ENCODE measurements around the gene NTHL1.

Gene NTHL1

DNA sequence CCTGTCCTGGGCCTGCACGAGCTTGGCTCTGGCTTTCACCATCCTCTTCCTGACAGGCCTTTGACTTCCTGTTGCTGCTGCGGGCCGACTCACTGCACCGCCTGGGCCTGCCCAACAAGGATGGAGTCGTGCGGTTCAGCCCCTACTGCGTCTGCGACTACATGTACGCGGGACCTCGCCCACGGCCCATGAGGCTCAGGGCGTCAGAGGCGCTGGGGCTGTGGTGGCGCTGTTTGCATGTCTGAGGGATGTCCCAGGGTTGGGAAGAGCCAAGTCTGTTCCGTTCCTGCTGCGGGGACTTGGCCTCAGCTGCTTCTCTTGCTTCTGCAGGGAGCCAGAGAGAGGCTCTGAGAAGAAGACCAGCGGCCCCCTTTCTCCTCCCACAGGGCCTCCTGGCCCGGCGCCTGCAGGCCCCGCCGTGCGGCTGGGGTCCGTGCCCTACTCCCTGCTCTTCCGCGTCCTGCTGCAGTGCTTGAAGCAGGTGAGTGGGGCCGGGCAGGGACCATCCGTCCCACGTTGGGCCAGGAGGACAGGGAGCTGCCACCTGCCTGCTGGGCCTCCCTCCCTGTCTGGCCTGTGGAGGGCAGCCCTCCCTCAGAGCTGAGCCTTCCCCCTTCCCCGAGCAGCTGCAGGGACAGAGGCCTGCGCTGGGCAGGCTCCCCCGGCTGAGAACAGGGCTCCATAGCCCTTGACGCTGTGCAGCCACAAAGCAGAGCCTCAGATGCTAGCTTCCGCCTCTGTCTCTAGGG is 24.0 kb upstream of the NTHL1 start:
- Histone ChIP-seq H3K9me3 (ENCODE audit: control insufficient read depth, insufficient read depth, low read depth, low read length) (no peaks in the 10 kb centered on the region), H3K4me1 (ENCODE audit: control insufficient read depth, insufficient read depth, low read length) (no peaks in the 10 kb centered on the region), H3K36me3 (ENCODE audit: control insufficient read depth in 2 of 2, insufficient read depth in 1 of 2, low read length in 2 of 2) (peaks cover 9 to 87% of the 10 kb centered on the region in 2 experiments; a peak in 2 of 3 replicates), H3K27ac (ENCODE audit: extremely low read depth, low read depth, low read length) (no peak overlapping the region), H3K4me3 (ENCODE audit: low read depth, low read length) (no peak overlapping the region)
- POLR2A ChIA-PET = no interaction called here
- TF ChIP-seq, protein P1, sequence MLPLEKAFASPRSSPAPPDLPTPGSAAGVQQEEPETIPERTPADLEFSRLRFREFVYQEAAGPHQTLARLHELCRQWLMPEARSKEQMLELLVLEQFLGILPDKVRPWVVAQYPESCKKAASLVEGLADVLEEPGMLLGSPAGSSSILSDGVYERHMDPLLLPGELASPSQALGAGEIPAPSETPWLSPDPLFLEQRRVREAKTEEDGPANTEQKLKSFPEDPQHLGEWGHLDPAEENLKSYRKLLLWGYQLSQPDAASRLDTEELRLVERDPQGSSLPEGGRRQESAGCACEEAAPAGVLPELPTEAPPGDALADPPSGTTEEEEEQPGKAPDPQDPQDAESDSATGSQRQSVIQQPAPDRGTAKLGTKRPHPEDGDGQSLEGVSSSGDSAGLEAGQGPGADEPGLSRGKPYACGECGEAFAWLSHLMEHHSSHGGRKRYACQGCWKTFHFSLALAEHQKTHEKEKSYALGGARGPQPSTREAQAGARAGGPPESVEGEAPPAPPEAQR (tag by site-specific recombination; IDR thresholded peaks at IDR 0.05) = no peak
- TF ChIP-seq SP2 (tag by site-specific recombination; IDR thresholded peaks at IDR 0.05) = no peak
- no peak for TF ChIP-seq ZBTB48 (tag by site-specific recombination; IDR thresholded peaks at IDR 0.05)
- TF ChIP-seq ZNF202 (tag by site-specific recombination; IDR thresholded peaks at IDR 0.05; ENCODE audit: borderline replicate concordance) = no peak
- TF ChIP-seq, protein P2, sequence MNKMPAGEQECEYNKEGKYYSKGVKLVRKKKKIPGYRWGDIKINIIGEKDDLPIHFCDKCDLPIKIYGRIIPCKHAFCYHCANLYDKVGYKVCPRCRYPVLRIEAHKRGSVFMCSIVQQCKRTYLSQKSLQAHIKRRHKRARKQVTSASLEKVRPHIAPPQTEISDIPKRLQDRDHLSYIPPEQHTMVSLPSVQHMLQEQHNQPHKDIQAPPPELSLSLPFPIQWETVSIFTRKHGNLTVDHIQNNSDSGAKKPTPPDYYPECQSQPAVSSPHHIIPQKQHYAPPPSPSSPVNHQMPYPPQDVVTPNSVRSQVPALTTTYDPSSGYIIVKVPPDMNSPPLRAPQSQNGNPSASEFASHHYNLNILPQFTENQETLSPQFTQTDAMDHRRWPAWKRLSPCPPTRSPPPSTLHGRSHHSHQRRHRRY (tag by site-specific recombination; IDR thresholded peaks at IDR 0.05) = no peak
- TF ChIP-seq ZNF560 (tag by site-specific recombination; IDR thresholded peaks at IDR 0.05; ENCODE audit: borderline replicate concordance) = no peak
- no peak for TF ChIP-seq ZNF701 (tag by site-specific recombination; IDR thresholded peaks at IDR 0.05)
- TF ChIP-seq ZNF16 (tag by site-specific recombination; IDR thresholded peaks at IDR 0.05; ENCODE audit: low read depth) = no peak
- TF ChIP-seq, protein P3, sequence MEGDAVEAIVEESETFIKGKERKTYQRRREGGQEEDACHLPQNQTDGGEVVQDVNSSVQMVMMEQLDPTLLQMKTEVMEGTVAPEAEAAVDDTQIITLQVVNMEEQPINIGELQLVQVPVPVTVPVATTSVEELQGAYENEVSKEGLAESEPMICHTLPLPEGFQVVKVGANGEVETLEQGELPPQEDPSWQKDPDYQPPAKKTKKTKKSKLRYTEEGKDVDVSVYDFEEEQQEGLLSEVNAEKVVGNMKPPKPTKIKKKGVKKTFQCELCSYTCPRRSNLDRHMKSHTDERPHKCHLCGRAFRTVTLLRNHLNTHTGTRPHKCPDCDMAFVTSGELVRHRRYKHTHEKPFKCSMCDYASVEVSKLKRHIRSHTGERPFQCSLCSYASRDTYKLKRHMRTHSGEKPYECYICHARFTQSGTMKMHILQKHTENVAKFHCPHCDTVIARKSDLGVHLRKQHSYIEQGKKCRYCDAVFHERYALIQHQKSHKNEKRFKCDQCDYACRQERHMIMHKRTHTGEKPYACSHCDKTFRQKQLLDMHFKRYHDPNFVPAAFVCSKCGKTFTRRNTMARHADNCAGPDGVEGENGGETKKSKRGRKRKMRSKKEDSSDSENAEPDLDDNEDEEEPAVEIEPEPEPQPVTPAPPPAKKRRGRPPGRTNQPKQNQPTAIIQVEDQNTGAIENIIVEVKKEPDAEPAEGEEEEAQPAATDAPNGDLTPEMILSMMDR (tag by site-specific recombination; IDR thresholded peaks at IDR 0.05) = no peak
- TF ChIP-seq REPIN1 (tag by site-specific recombination; IDR thresholded peaks at IDR 0.05; ENCODE audit: low read depth) = no peak
- TF ChIP-seq ZEB2 (tag by site-specific recombination; IDR thresholded peaks at IDR 0.05) = no peak
- no peak for TF ChIP-seq ZNF600 (tag by site-specific recombination; IDR thresholded peaks at IDR 0.05)
- no peak for TF ChIP-seq GLIS2 (tag by site-specific recombination; IDR thresholded peaks at IDR 0.05)
- TF ChIP-seq ZNF248 (tag by site-specific recombination; IDR thresholded peaks at IDR 0.05) = no peak
- no peak for TF ChIP-seq ZNF416 (tag by site-specific recombination; IDR thresholded peaks at IDR 0.05)
- CTCF ChIA-PET = interaction anchor here (1.0 kb wide), 1 partner anchor 69 kb away, joined by 7 read pairs; no protein-coding TSS in a partner anchor

DNA sequence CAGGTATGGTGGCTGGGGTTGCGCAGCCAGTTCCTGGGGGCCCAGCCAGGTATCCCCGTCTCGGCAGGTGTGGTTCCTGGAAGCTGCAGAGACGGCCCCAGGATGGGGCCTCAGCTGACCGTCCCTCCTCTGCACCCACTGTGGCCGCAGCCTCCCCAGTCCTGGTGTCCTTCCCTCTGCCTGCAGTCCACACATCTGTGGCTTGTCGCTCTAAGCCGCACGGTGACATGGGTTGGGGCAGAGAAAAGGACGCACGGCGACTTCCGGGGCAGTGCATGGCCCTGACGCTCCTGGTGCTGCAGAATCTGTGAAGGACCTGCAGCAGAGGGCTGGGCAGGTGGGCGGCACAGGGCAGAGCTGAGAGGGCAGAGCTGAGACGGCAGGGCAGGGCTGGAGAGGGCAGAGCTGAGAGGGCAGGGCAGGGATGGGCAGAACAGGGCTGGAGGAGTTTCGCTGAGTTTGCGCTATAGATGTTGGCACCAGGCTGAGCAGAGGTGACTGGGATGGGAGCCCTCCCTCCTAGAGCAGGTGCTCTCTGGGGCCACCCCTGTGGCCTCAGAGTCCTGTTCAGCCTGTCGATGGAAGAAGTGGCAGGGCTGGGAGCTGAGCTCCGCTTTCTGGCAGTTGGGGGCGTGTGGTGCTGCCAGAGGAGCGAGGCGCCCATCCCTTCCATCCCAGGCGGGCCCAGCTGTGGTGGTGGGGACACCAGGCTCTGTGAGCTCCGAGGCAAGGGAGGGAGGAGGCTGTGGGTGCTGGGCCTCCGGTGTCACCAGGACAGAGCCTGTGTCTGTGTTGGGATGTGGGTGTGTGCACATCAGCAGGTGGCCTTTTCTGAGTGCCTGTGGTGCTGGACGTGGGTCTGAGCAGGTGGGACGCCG is 23.2 kb upstream of the NTHL1 start:
- Histone ChIP-seq H3K4me3 (ENCODE audit: low read depth, low read length) (no peak overlapping the region), H3K36me3 (ENCODE audit: control insufficient read depth in 2 of 2, insufficient read depth in 1 of 2, low read length in 2 of 2) (peaks cover 14 to 86% of the 10 kb centered on the region in 2 experiments; a peak in 2 of 3 replicates), H3K27ac (ENCODE audit: extremely low read depth, low read depth, low read length) (no peak overlapping the region), H3K4me1 (ENCODE audit: control insufficient read depth, insufficient read depth, low read length) (no peaks in the 10 kb centered on the region), H3K9me3 (ENCODE audit: control insufficient read depth, insufficient read depth, low read depth, low read length) (no peaks in the 10 kb centered on the region)
- CTCF ChIA-PET = interaction anchor here (0.7 kb wide), 1 partner anchor 48 kb away, joined by 3 read pairs; no protein-coding TSS in a partner anchor
- POLR2A ChIA-PET = no interaction called here
- TF ChIP-seq, protein P4, sequence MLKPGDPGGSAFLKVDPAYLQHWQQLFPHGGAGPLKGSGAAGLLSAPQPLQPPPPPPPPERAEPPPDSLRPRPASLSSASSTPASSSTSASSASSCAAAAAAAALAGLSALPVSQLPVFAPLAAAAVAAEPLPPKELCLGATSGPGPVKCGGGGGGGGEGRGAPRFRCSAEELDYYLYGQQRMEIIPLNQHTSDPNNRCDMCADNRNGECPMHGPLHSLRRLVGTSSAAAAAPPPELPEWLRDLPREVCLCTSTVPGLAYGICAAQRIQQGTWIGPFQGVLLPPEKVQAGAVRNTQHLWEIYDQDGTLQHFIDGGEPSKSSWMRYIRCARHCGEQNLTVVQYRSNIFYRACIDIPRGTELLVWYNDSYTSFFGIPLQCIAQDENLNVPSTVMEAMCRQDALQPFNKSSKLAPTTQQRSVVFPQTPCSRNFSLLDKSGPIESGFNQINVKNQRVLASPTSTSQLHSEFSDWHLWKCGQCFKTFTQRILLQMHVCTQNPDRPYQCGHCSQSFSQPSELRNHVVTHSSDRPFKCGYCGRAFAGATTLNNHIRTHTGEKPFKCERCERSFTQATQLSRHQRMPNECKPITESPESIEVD (tag by site-specific recombination; IDR thresholded peaks at IDR 0.05) = no peak
- TF ChIP-seq, protein P5, sequence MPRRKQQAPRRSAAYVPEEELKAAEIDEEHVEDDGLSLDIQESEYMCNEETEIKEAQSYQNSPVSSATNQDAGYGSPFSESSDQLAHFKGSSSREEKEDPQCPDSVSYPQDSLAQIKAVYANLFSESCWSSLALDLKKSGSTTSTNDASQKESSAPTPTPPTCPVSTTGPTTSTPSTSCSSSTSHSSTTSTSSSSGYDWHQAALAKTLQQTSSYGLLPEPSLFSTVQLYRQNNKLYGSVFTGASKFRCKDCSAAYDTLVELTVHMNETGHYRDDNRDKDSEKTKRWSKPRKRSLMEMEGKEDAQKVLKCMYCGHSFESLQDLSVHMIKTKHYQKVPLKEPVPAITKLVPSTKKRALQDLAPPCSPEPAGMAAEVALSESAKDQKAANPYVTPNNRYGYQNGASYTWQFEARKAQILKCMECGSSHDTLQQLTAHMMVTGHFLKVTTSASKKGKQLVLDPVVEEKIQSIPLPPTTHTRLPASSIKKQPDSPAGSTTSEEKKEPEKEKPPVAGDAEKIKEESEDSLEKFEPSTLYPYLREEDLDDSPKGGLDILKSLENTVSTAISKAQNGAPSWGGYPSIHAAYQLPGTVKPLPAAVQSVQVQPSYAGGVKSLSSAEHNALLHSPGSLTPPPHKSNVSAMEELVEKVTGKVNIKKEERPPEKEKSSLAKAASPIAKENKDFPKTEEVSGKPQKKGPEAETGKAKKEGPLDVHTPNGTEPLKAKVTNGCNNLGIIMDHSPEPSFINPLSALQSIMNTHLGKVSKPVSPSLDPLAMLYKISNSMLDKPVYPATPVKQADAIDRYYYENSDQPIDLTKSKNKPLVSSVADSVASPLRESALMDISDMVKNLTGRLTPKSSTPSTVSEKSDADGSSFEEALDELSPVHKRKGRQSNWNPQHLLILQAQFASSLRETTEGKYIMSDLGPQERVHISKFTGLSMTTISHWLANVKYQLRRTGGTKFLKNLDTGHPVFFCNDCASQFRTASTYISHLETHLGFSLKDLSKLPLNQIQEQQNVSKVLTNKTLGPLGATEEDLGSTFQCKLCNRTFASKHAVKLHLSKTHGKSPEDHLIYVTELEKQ (tag by site-specific recombination; IDR thresholded peaks at IDR 0.05; ENCODE audit: borderline replicate concordance) = no peak
- TF ChIP-seq ZBTB20 (tag by site-specific recombination; IDR thresholded peaks at IDR 0.05) (no peak), ZNF302 (tag by site-specific recombination; IDR thresholded peaks at IDR 0.05; ENCODE audit: low read depth) (no peak), ZNF19 (tag by site-specific recombination; IDR thresholded peaks at IDR 0.05; ENCODE audit: low read depth) (no peak), ZNF610 (tag by site-specific recombination; IDR thresholded peaks at IDR 0.05; ENCODE audit: borderline replicate concordance) (no peak), ZNF777 (tag by site-specific recombination; IDR thresholded peaks at IDR 0.05; ENCODE audit: borderline replicate concordance) (no peak), OSR2 (tag by site-specific recombination; IDR thresholded peaks at IDR 0.05) (no peak)
